DMS53 treated with DMSO at 0.1 percent for 48 hours (cell line): ENCODE measurements around the gene PTPRD.
"Not testable (repeated sequence)": the region's sequence is repeated elsewhere in the genome, so short reads cannot be mapped to it uniquely, and the experiment has no call there.

ENCODE experiments used
- DNase-seq: peaks from one replicate; lab custom pipeline; 2025; ENCODE audit not compliant: unreplicated experiment; lab: John Stamatoyannopoulos, UW

The PTPRD gene

GRCh38 chr9:9996259-9996658, 616.5 kb downstream of the PTPRD start:
- no peak for DNase-seq

DNA sequence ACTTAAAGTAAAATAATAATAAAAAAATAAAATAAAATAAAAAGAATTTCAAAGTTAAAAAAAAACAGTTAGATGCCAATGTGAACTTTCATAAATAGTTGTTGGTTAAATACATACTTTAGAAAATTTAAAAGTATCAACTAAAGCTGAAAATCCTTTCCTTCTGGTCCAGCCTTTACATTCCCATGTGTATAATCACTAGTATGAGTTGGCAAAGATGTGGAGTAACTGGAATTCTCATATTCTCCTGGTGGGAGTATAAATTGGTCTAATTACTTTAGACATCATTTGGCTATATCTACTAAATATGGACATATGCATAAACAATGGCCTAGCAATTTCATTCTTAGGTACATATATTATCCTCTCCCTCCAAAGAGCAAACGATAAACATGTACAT, 619.9 kb downstream of the PTPRD start:
- no peak for DNase-seq

GRCh38 chr9:9973062-9973461, 639.7 kb downstream of the PTPRD start:
- DNase-seq: no peak

- no peak for DNase-seq
Observed at GRCh38 chr9:9970514-9970913, 642.3 kb downstream of the PTPRD start.

DNA sequence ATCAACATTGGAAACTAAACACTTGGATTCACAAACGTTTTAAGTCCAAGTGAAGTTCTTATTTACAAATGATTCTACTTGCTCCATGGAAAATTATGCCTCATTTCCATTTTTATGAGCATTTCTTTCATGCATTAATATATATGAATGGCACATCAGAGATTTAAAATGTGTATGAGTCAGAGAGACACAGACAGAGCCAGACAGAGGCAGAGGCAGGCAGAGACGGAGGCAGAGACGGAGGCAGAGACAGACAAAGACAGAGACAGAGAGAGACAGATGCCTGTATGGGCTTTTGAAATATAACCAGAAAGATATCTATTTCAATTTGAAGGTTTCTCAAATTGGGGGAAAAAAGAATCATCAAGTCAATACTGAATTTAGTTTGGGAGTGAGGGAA, 649.0 kb downstream of the PTPRD start:
- no peak for DNase-seq

DNA sequence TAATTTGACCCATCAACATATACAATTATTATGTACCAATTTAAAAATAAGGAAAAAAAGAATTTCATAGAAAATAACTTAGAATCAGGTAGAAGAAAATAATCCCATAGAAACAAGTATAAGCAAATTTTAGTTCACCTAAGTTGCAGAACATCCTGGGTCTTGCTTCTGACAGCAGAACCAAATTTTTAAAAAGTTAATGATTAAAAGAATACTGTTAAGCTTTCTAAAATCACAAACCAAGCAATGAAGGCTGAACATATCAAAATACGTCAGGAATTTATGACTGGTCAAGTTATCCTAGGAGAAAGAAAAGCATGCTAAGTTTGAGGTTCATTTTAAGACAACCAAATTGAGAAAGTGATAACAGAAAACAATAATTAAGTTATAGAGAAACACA, 650.9 kb downstream of the PTPRD start:
- DNase-seq: no peak

- DNase-seq: no peak
Observed at GRCh38 chr9:9961487-9961886, 651.3 kb downstream of the PTPRD start.

GRCh38 chr9:9951556-9952160, 661.1 kb downstream of the PTPRD start:
- no peak for DNase-seq

DNA sequence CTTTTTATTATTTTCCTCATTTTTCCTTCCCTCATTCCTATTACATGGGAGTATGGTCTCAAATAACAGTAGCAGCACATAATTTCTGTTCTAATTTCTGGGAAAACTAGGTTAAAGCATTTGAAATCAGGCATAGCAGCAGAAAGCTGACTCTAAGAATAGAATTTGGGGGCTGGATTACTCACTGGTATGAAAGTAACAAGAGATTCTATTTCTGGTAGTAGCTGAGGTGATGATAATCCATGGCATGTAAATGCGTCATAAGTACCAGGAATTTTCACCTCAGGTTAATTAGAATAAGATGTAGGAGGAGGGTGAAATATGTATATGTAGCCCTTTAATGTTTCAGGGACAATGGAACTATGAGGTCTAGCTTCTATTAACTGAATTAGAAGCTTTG, 662.0 kb downstream of the PTPRD start:
- no peak for DNase-seq

- no peak for DNase-seq
Observed at GRCh38 chr9:9949978-9950377, 662.8 kb downstream of the PTPRD start.

- DNase-seq: no peak
Observed at GRCh38 chr9:9949368-9949767, 663.4 kb downstream of the PTPRD start.

- no peak for DNase-seq
Observed at GRCh38 chr9:9945966-9946365, 666.8 kb downstream of the PTPRD start.

DNA sequence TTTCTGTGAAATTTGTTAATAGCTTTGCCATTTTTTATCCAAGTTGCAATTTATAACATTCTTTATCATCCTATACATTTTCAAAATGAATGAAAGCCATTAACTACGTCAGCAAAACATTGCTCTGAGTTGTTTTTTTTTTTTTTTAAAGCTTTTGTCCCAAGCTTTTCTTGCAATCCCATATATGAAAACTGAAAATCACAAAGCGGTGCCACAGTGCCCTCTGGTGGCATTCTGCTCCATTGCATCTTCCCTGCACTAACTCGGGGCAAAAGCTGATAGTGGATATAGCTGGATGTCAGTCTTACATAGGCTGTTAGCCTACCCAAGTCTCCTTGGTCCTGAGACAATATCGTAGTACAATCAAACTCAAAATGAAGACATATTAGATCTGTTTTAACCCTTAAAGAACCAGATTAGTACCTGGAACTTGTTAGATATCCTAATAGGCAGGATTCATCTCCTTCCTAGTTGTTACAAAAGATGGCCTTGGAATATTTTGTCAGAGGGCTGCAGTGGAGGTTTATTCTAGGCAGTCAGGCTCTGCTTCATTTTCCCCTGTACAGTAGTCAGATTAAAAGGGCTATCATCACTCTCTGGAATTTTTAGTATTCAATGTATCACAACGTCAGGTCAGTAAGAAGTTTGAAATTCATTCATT, 669.9 kb downstream of the PTPRD start:
- DNase-seq: peak; percentile 65

DNA sequence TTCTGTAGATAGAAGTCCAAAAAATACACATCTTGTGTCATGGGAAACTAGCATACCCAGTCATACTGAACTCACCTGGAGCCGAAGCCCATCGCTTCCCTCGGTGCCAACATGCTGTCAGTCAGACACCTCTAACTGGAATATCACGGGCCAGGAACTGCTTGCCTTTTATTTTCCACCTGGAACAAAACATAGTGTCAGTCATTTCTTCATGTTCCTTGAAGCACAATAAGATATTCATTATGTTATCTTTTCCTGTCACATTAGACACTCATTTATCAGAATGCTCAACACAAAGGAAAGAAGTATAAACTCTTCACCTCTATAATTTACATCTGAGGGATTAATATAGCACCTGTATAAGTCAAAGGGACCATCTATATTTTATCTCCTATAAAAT, 674.4 kb downstream of the PTPRD start:
- DNase-seq: no peak

- DNase-seq: not testable (repeated sequence)
Observed at GRCh38 chr9:9931464-9931863, 681.3 kb downstream of the PTPRD start.

DNA sequence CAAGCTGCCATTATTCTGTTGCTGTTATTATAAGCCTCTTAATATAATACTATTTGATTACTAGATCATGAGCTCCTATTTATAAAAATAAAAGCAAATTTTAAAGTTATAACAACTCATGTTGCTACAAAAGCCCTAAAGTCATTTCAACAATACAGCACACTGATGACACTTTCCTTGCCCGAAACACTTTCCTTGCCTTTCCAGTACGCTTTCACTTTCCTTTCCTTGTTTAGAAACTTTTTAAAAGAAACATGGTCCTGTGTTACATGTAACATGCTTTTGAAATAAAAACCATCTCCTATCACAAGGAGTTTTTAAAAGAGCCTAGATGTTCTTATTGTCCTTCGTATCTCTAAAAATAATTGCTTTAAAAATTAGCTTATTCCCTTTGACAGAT, 688.4 kb downstream of the PTPRD start:
- DNase-seq: no peak

- DNase-seq: no peak
Observed at GRCh38 chr9:9921805-9922204, 691.0 kb downstream of the PTPRD start.

- DNase-seq: no peak
Observed at GRCh38 chr9:9920425-9921060, 692.3 kb downstream of the PTPRD start.

- no peak for DNase-seq
Observed at GRCh38 chr9:9919174-9919775, 693.5 kb downstream of the PTPRD start.

GRCh38 chr9:9917400-9917799, 695.4 kb downstream of the PTPRD start:
- DNase-seq: no peak

GRCh38 chr9:9914174-9914573, 698.6 kb downstream of the PTPRD start:
- DNase-seq: no peak

DNA sequence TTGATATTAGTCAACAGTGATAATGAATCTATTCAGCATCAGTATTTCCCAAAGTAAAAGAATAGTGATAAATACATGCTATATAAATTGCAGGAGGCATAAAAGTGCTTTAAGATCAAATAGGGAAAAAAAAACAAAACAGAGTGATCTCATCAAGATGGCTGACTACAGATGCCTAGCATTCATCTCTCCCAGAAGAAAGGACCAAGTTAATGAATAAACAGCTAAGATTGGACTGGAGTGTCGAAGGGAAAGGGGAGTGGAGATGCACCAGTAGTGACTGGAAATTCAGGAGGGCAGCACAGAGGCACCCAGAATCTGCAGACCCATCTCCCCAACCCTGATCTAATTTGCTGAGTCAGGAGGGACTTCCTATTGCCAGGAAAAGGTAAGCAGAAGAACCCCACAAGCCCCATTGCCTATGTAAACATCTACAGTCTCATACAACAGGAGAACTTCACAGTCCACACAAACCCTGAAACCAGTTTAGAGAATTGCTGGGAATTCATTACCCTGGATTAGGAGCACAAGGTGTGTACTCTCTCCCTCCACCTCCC, 699.4 kb downstream of the PTPRD start:
- DNase-seq: peak; percentile 36
